ENCODE measurements around the gene FUCA1.

The FUCA1 gene

GRCh38 chr1:23899070-23899469 is 31.0 kb upstream of the FUCA1 start:
- H4K20me1 ChIP-seq (ENCODE audit: control insufficient read depth, insufficient read depth, low read depth, low read length): no peaks in the 10 kb centered on the region
- H3K4me1 ChIP-seq (ENCODE audit: control insufficient read depth, low read length): peaks cover 77% of the 10 kb centered on the region
- peaks cover 18% of the 10 kb centered on the region for H3F3A ChIP-seq (ENCODE audit: control insufficient read depth, insufficient read depth)
- H3K27me3 ChIP-seq (ENCODE audit: control insufficient read depth, low read length): no peaks in the 10 kb centered on the region
- H3K9me3 ChIP-seq (ENCODE audit: control insufficient read depth, insufficient read depth, low read length): no peaks in the 10 kb centered on the region
- peak overlapping the region; percentile 24; the same call in 1 of the 2 replicates for H3K4me3 ChIP-seq (ENCODE audit: low read length)
- peak overlapping the region; percentile 15; the same call in 1 of the 2 replicates for H3K27ac ChIP-seq (ENCODE audit: low read depth, low read length)
- H3K36me3 ChIP-seq (ENCODE audit: control insufficient read depth, low read length): peaks cover 28% of the 10 kb centered on the region
- no peaks in the 10 kb centered on the region for H3K9me2 ChIP-seq (replicated peaks; ENCODE audit: control insufficient read depth, low read length)
- TF ChIP-seq EZH2phosphoT487 (IDR thresholded peaks at IDR 0.05; ENCODE audit: borderline replicate concordance, low read length): no peak
- no peak for TF ChIP-seq CTCF (IDR thresholded peaks at IDR 0.05; ENCODE audit: low read depth, low read length, poor library complexity, severe bottlenecking)
- H3K79me2 ChIP-seq (ENCODE audit: control insufficient read depth, low read length): peaks cover 44% of the 10 kb centered on the region
- peak overlapping the region; percentile 53 for H3K4me2 ChIP-seq (ENCODE audit: low read length)

- peak overlapping the region; percentile 34; the same call in 1 of the 2 replicates for H3K4me3 ChIP-seq (ENCODE audit: low read length)
- peaks cover 27% of the 10 kb centered on the region for H3F3A ChIP-seq (ENCODE audit: control insufficient read depth, insufficient read depth)
- H3K36me3 ChIP-seq (ENCODE audit: control insufficient read depth, low read length): peaks cover 17% of the 10 kb centered on the region
- peaks cover 27% of the 10 kb centered on the region for H3K79me2 ChIP-seq (ENCODE audit: control insufficient read depth, low read length)
- no peak for TF ChIP-seq EZH2phosphoT487 (IDR thresholded peaks at IDR 0.05; ENCODE audit: borderline replicate concordance, low read length)
- TF ChIP-seq CTCF (IDR thresholded peaks at IDR 0.05; ENCODE audit: low read depth, low read length, poor library complexity, severe bottlenecking): no peak
- peak overlapping the region; percentile 59 for H3K4me2 ChIP-seq (ENCODE audit: low read length)
- H4K20me1 ChIP-seq (ENCODE audit: control insufficient read depth, insufficient read depth, low read depth, low read length): no peaks in the 10 kb centered on the region
- no peaks in the 10 kb centered on the region for H3K9me3 ChIP-seq (ENCODE audit: control insufficient read depth, insufficient read depth, low read length)
- H3K9me2 ChIP-seq (replicated peaks; ENCODE audit: control insufficient read depth, low read length): no peaks in the 10 kb centered on the region
- H3K27me3 ChIP-seq (ENCODE audit: control insufficient read depth, low read length): no peaks in the 10 kb centered on the region
- H3K27ac ChIP-seq (ENCODE audit: low read depth, low read length): peak overlapping the region; percentile 31
- peaks cover 84% of the 10 kb centered on the region for H3K4me1 ChIP-seq (ENCODE audit: control insufficient read depth, low read length)
These were observed 29.0 kb upstream of the FUCA1 start for GRCh38 chr1:23897083-23897482.

- Histone ChIP-seq H3K27me3 (ENCODE audit: control insufficient read depth, low read length) (no peaks in the 10 kb centered on the region), H3K9me3 (ENCODE audit: control insufficient read depth, insufficient read depth, low read length) (no peaks in the 10 kb centered on the region), H4K20me1 (ENCODE audit: control insufficient read depth, insufficient read depth, low read depth, low read length) (no peaks in the 10 kb centered on the region), H3K4me3 (ENCODE audit: low read length) (0 out of 2 replicates have a peak overlapping the region, but pooled peaks have one; percentile 34), H3K4me1 (ENCODE audit: control insufficient read depth, low read length) (peaks cover 87% of the 10 kb centered on the region), H3K27ac (ENCODE audit: low read depth, low read length) (peak overlapping the region; percentile 31), H3K4me2 (ENCODE audit: low read length) (peak overlapping the region; percentile 59), H3K36me3 (ENCODE audit: control insufficient read depth, low read length) (peaks cover 13% of the 10 kb centered on the region), H3F3A (ENCODE audit: control insufficient read depth, insufficient read depth) (peaks cover 31% of the 10 kb centered on the region), H3K79me2 (ENCODE audit: control insufficient read depth, low read length) (peaks cover 22% of the 10 kb centered on the region), H3K9me2 (replicated peaks; ENCODE audit: control insufficient read depth, low read length) (no peaks in the 10 kb centered on the region)
- TF ChIP-seq CTCF (IDR thresholded peaks at IDR 0.05; ENCODE audit: low read depth, low read length, poor library complexity, severe bottlenecking): no peak
- TF ChIP-seq EZH2phosphoT487 (IDR thresholded peaks at IDR 0.05; ENCODE audit: borderline replicate concordance, low read length): no peak
These were observed 28.4 kb upstream of the FUCA1 start for GRCh38 chr1:23896491-23896890.
